Kidney capillary endothelial cell (primary cell): Measurements from ENCODE around the gene MCM8.

Source experiments
- DNase-seq: peaks from one replicate; pipeline ENCODE4 v3.0.0-alpha.2; 2018; ENCODE audit warnings: low spot score

Gene MCM8

GRCh38 chr20:5950271-5951031, at the start of gene MCM8, which contains the start of gene TRMT6:
TSS of gene MCM8 (plus strand) at chr20:5950652. CDS start at chr20:5952016, 1,364 bp downstream.
TSS of gene TRMT6 (minus strand) at chr20:5950533. CDS start at chr20:5950405, 128 bp downstream.
- peak; percentile 97 for DNase-seq

GRCh38 chr20:5900908-5901307, 49.5 kb upstream of the MCM8 start:
- no peak for DNase-seq

- DNase-seq = no peak
Observed at GRCh38 chr20:5908981-5909380, 41.5 kb upstream of the MCM8 start.

- DNase-seq = no peak
Observed at GRCh38 chr20:5910186-5910585, 40.3 kb upstream of the MCM8 start.

GRCh38 chr20:5913166-5913565, 37.3 kb upstream of the MCM8 start:
- DNase-seq = no peak

GRCh38 chr20:5914859-5915258, 35.6 kb upstream of the MCM8 start:
- no peak for DNase-seq

- DNase-seq = peak; percentile 69
Observed at GRCh38 chr20:5918856-5919625, 31.4 kb upstream of the MCM8 start.

- DNase-seq = no peak
Observed at GRCh38 chr20:5919626-5920544, 30.6 kb upstream of the MCM8 start.

GRCh38 chr20:5920581-5920980, 29.9 kb upstream of the MCM8 start:
- no peak for DNase-seq

GRCh38 chr20:5923493-5923892, 27.0 kb upstream of the MCM8 start:
- DNase-seq = no peak

GRCh38 chr20:5925551-5925950, 24.9 kb upstream of the MCM8 start:
- no peak for DNase-seq

- no peak for DNase-seq
Observed at GRCh38 chr20:5927749-5928462, 22.5 kb upstream of the MCM8 start.

- DNase-seq = no peak
Observed at GRCh38 chr20:5928836-5929715, 21.4 kb upstream of the MCM8 start.

GRCh38 chr20:5931411-5931810, 19.0 kb upstream of the MCM8 start:
- no peak for DNase-seq

GRCh38 chr20:5932796-5933195, 17.7 kb upstream of the MCM8 start:
- DNase-seq = no peak

- DNase-seq = no peak
Observed at GRCh38 chr20:5933802-5934436, 16.5 kb upstream of the MCM8 start.

- DNase-seq = no peak
Observed at GRCh38 chr20:5935384-5935783, 15.1 kb upstream of the MCM8 start.

- DNase-seq = no peak
Observed at GRCh38 chr20:5936238-5936637, 14.2 kb upstream of the MCM8 start.

GRCh38 chr20:5938456-5939029, 11.9 kb upstream of the MCM8 start:
- no peak for DNase-seq

GRCh38 chr20:5945963-5946362, 4.5 kb upstream of the MCM8 start:
- DNase-seq = peak; percentile 30
